ENCODE data around the gene LIPA.
"Not testable (repeated sequence)": the region's sequence is repeated elsewhere in the genome, so short reads cannot be mapped to it uniquely, and the experiment has no call there.

LIPA gene

DNA sequence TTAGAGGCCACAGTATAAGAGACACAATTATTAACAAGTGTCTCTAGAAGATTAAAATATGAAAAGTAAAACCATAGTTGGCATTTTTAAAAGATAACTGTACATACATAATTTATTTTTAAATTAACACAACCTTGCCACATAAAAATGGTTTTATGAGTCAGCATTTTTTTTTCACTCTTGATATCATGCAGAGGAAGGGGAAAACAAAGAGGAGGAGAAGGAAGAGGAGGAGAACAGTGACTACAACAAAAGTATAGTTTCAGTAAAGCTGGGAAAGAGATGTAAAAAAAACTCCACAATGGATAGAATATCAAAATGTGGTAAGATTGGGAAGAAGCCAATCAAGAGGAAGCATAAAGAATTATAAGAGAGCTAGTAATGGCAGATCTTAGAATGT lies 78.5 kb downstream of the LIPA start:
- DNase-seq (ENCODE audit: low read depth) = peak; percentile 33

DNA sequence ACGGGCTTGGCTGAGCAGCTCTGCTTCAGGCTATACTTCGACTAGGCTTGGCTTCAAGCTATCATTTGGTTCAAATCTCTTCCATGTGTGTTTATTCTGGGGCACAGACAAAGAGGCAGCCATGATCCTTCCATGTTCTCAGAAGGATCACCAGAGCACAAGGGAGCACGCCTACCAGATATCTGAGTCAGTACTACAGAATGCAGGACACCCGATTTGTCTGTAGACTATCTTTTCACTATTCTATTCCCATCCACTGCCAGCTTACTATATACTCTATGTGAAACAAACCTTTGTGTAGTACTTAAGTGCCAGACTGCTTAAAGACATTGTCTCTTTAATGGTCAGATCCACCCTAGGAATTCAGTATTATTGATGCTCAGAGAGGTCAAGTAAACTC lies 79.6 kb downstream of the LIPA start:
- Histone ChIP-seq H3K27me3 (replicated peaks; ENCODE audit: control insufficient read depth, insufficient read depth, low read length) (no peaks in the 10 kb centered on the region), H3K9ac (ENCODE audit: low read length) (no peak overlapping the region), H3K36me3 (ENCODE audit: control insufficient read depth, insufficient read depth, low read length, severe bottlenecking) (no peaks in the 10 kb centered on the region), H3K4me3 (ENCODE audit: low read length) (no peak overlapping the region), H3K4me1 (ENCODE audit: control insufficient read depth, insufficient read depth, low read length) (peaks cover 42% of the 10 kb centered on the region), H3K9me3 (ENCODE audit: control insufficient read depth, low read length) (no peaks in the 10 kb centered on the region)
- peak; percentile 72 for DNase-seq (ENCODE audit: low read depth)

More for the DNA sequence above, 78.5 kb downstream of the LIPA start:
- H3K36me3 ChIP-seq (ENCODE audit: control insufficient read depth, insufficient read depth, low read length, severe bottlenecking) = no peaks in the 10 kb centered on the region
- H3K27me3 ChIP-seq (replicated peaks; ENCODE audit: control insufficient read depth, insufficient read depth, low read length) = no peaks in the 10 kb centered on the region
- H3K9me3 ChIP-seq (ENCODE audit: control insufficient read depth, low read length) = no peaks in the 10 kb centered on the region
- peaks cover 32% of the 10 kb centered on the region for H3K4me1 ChIP-seq (ENCODE audit: control insufficient read depth, insufficient read depth, low read length)
- H3K4me3 ChIP-seq (ENCODE audit: low read length) = no peak overlapping the region
- H3K9ac ChIP-seq (ENCODE audit: low read length) = no peak overlapping the region

DNA sequence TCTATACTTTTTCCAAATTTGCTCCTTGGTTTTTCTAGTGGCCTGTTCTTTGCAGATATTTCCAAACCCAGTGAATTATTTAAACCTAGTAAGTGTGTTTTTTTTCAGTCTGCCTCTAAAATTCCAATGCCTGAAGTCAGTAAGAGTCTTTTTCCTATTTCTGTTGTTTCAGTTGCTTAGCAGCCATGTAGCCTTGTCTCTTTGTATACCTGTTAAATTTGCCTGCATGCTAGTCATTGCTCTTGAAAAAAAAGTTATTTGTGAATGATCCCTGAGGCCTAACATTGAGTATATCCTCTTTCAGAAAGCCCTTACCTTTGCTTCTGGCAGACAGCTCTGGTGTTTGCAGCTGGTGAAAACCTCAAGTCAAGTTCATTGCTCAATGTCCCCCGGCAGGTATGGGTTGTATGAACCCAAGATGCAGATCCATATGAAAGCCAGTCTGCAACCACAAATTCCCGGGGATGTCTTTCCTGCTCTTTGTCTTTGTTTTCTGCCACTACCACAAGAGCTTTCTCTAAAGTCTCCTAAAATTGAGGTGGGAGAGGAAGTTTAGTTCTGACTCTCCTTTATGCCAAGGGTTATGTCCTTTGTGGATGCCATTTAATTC lies 80.2 kb downstream of the LIPA start:
- Histone ChIP-seq H3K4me1 (ENCODE audit: control insufficient read depth, insufficient read depth, low read length) (peaks cover 43% of the 10 kb centered on the region), H3K9me3 (ENCODE audit: control insufficient read depth, low read length) (no peaks in the 10 kb centered on the region), H3K27me3 (replicated peaks; ENCODE audit: control insufficient read depth, insufficient read depth, low read length) (no peaks in the 10 kb centered on the region), H3K9ac (ENCODE audit: low read length) (no peak overlapping the region), H3K36me3 (ENCODE audit: control insufficient read depth, insufficient read depth, low read length, severe bottlenecking) (no peaks in the 10 kb centered on the region), H3K4me3 (ENCODE audit: low read length) (no peak overlapping the region)
- peak; percentile 52 for DNase-seq (ENCODE audit: low read depth)

DNA sequence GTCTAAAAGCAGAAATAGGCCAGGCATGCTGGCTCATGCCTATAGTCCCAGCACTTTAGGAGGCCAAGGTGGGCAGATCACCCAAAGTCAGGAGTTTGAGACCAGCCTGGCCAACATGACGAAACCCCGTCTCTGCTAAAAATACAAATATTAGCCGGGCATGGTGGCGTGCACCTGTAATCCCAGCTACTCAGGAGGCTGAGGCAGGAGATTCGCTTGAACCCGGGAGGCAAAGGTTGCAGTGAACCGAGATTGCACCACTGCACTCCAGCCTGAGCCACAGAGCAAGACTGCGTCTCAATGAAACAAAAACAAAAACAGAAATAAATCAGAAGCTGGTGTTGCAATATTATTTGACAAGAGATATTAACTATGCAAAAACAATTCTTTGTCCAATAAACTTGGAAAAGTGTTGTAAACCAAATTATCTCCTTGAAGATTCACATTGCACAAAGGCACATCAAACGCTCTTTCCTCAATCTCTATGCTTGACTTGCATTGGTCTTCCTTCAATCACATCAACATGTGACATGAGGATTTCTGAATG lies 83.1 kb downstream of the LIPA start:
- H3K9me3 ChIP-seq (ENCODE audit: control insufficient read depth, low read length); DNase-seq (ENCODE audit: low read depth): not testable (repeated sequence)
- peaks cover 47% of the 10 kb centered on the region for H3K4me1 ChIP-seq (ENCODE audit: control insufficient read depth, insufficient read depth, low read length)

DNA sequence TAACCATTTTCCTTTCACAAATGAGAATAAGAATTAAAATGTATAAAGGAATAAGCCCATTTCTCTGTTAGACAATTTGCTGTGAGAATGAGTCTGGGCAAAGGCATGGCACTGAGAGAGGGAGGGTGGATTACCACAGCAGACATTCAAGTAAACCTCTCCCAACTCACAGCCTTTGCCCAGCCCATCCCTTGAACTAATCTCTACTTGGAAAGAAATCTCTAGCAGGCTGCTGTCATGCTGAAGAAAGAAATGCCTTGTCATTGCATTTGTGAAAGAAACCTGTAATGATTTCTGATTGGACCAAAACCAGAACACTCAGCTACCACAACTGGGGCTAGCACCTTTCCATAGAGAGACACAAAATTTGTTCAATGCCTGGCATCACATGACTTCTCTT lies 83.7 kb downstream of the LIPA start:
- no peaks in the 10 kb centered on the region for H3K9me3 ChIP-seq (ENCODE audit: control insufficient read depth, low read length)
- peak overlapping the region; percentile 20 for H3K9ac ChIP-seq (ENCODE audit: low read length)
- H3K4me1 ChIP-seq (ENCODE audit: control insufficient read depth, insufficient read depth, low read length) = peaks cover 47% of the 10 kb centered on the region
- no peaks in the 10 kb centered on the region for H3K36me3 ChIP-seq (ENCODE audit: control insufficient read depth, insufficient read depth, low read length, severe bottlenecking)
- H3K4me3 ChIP-seq (ENCODE audit: low read length) = no peak overlapping the region
- DNase-seq (ENCODE audit: low read depth) = peak; percentile 47
- H3K27me3 ChIP-seq (replicated peaks; ENCODE audit: control insufficient read depth, insufficient read depth, low read length) = no peaks in the 10 kb centered on the region

More for the DNA sequence above, 83.1 kb downstream of the LIPA start:
- not testable (repeated sequence) for H3K36me3 ChIP-seq (ENCODE audit: control insufficient read depth, insufficient read depth, low read length, severe bottlenecking); H3K4me3 ChIP-seq (ENCODE audit: low read length); H3K27me3 ChIP-seq (replicated peaks; ENCODE audit: control insufficient read depth, insufficient read depth, low read length); H3K9ac ChIP-seq (ENCODE audit: low read length)

DNA sequence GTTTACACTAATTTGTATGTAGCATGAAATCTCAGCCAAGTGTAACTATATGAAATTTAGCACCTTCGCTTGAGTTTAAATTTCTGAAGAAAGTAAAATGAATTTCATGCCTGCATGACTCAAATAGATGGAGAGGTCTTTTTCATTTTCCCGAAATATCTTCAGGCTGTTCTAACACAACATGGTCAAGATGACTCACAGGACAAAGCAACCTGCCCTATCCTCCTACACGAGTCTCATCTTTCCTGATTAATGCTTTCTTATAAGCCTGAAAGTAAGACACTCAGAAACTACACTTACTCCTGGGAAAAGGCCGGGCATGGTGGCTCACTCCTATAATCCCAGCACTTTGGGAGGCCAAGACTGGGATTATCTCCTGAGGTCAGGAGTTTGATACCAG lies 85.7 kb downstream of the LIPA start:
- Histone ChIP-seq H3K4me1 (ENCODE audit: control insufficient read depth, insufficient read depth, low read length) (peaks cover 44% of the 10 kb centered on the region), H3K27me3 (replicated peaks; ENCODE audit: control insufficient read depth, insufficient read depth, low read length) (no peaks in the 10 kb centered on the region), H3K9me3 (ENCODE audit: control insufficient read depth, low read length) (no peaks in the 10 kb centered on the region), H3K36me3 (ENCODE audit: control insufficient read depth, insufficient read depth, low read length, severe bottlenecking) (no peaks in the 10 kb centered on the region), H3K4me3 (ENCODE audit: low read length) (no peak overlapping the region), H3K9ac (ENCODE audit: low read length) (no peak overlapping the region)
- DNase-seq (ENCODE audit: low read depth) = peak; percentile 46

- H3K9ac ChIP-seq (ENCODE audit: low read length) = no peak overlapping the region
- no peaks in the 10 kb centered on the region for H3K9me3 ChIP-seq (ENCODE audit: control insufficient read depth, low read length)
- no peaks in the 10 kb centered on the region for H3K27me3 ChIP-seq (replicated peaks; ENCODE audit: control insufficient read depth, insufficient read depth, low read length)
- DNase-seq (ENCODE audit: low read depth) = no peak
- H3K4me3 ChIP-seq (ENCODE audit: low read length) = no peak overlapping the region
- no peaks in the 10 kb centered on the region for H3K36me3 ChIP-seq (ENCODE audit: control insufficient read depth, insufficient read depth, low read length, severe bottlenecking)
- peaks cover 51% of the 10 kb centered on the region for H3K4me1 ChIP-seq (ENCODE audit: control insufficient read depth, insufficient read depth, low read length)
These were observed 86.7 kb downstream of the LIPA start for GRCh38 chr10:89164920-89165319.

DNA sequence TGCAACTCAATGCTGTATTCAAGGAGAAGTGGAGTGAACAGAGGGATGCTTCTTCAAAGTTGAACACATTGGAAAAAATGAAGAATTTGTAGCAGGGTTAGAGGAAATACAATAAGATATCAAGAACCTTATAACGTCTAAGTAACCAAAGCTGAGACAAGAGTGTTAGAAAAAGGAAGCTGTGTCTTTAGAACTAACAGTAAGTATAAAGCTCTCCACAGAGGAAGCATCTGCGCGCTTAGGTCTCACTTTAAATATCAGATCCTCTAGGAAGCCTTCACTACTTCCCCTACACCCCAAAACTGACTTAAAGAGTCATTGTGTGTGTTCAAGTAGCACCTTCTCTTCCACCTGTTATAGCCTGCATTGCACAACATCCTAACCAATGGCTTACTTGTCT lies 87.5 kb downstream of the LIPA start:
- DNase-seq (ENCODE audit: low read depth) = no peak
- H3K4me1 ChIP-seq (ENCODE audit: control insufficient read depth, insufficient read depth, low read length) = peaks cover 56% of the 10 kb centered on the region
- H3K4me3 ChIP-seq (ENCODE audit: low read length) = no peak overlapping the region
- H3K27me3 ChIP-seq (replicated peaks; ENCODE audit: control insufficient read depth, insufficient read depth, low read length) = no peaks in the 10 kb centered on the region
- no peaks in the 10 kb centered on the region for H3K36me3 ChIP-seq (ENCODE audit: control insufficient read depth, insufficient read depth, low read length, severe bottlenecking)
- H3K9ac ChIP-seq (ENCODE audit: low read length) = no peak overlapping the region
- H3K9me3 ChIP-seq (ENCODE audit: control insufficient read depth, low read length) = no peaks in the 10 kb centered on the region

All from adipocyte (in vitro differentiated cells).